NCI-H128 (cell line): ENCODE results near the gene PRKAG2.
"Not testable (repeated sequence)": the region's sequence is repeated elsewhere in the genome, so short reads cannot be mapped to it uniquely, and the experiment has no call there.

Experiments used
- DNase-seq: peaks from one replicate; lab custom pipeline; 2025; ENCODE audit not compliant: unreplicated experiment; lab: John Stamatoyannopoulos, UW

PRKAG2 gene

DNA sequence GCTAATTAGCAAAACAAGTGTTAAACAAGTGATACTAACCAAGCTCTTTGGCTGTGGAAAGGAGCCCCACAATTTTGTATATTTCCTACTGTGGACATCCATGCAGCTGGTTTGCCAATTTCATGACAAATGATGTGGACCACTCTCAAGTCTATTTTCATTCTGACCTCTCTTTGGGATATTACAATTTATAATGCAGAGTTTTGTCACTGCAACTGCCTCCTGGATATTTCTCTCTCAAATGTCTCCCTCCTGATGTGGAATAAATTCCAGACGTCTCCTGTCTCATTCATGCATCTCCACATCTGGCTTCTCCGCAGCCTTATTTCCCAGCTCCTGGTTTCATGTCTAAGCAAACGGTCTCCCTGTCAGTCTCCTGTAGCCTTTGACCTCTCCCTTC, 276.6 kb downstream of the PRKAG2 start:
- DNase-seq = no peak

DNA sequence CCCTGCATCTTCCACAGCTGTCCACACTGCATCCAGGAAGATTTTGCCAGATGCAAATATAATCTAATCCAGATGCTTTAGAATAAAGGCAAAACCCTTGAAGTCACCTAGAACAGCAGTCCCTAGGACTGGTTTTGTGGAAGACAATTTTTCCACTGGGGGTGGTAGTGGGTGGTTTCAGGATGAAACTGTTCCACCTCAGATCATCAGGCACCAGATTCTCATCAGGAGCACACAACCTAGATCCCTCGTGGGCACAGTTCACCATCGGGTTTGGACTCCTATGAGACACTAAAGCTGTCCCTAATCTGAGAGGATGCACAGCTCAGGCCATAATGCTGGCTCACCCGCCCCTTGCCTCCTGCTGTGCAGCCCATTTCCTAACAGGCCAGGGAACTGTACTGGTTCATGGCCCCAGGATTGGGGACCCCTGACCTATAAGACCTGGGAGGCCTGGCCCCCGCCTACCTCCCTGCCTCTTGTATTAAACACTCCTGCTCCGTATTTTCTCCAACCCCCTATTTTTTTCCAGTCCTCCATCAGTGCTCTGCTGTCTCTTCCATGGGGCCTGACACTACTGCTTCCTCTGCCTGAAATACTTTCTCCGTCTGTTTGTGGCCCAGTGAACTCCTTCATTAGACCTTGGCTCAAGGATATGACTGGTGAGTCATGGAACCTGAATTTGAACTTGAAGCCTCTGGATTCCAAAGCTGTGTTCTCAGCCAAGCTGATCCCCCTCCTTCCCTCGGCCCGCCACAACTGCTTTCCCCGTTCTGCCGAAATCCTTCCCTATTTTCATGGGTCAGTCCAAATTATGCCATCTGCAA, 277.3 kb downstream of the PRKAG2 start:
- DNase-seq = no peak

DNA sequence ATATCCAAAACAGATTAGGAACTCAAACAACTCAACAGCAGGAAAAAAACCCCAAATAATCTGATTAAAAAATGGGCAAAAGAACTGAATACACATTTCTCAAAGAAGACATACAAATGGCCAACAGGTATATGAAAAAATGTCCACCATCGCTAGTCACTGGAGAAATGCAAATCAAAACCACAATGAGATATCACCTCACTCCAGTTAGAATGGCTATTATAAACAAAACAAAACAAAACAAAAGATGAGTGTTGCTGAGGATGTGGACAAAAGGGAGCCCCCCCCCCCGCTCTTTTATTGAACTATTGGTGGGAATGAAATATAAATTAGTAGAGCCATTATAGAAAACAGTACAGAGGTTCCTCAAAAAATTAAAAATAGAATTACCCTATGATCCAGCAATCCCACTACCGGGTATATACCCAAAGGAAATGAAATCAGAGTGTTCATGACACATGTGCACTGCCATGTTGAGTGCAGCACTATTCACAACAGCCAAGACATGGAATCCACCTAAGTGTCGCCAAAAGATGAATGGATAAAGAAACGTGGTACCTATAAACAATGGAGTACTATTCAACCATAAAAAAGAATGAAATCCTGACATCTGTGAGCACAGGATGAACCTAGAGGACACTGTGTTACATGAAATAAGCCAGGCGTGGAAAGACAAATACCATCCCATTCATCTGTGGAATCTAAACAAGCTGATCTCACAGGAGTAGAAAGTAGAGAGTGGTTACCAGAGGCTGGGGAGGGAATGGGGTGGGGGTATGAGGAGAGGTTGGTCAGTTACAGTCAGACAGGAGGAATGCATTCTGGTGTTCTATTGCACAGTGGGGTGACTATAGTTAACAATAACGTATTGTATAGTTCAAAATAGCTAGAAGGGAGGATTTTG, 279.1 kb downstream of the PRKAG2 start:
- DNase-seq = no peak

DNA sequence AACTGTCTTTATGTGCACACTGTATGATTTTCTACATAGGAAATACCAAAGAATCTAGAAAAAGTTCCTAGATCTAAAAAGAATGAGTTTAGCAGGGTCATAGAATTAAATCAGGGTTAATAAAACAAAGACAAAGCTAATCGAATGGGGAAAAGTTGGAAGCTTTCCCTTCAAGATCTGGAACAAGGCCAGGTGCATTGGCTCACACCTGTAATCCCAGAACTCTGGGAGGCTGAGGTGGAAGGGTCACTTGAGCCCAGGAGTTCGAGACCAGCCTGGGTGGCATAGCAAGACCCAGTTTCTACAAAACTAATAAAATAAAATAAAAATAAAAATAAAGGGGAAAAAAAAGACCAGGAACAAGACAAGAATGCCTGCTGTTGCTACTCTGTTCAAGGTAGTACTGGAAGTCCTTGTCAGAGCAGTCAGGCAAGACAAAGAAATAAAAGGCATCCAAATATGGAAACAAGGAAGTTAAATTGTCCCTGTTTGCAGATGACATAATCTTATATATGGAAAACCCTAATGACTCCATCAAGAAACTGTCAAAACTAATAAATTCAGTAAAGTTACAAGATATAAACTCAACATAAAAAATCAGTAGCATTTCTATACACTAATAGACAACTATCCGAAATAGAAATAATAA, 281.1 kb downstream of the PRKAG2 start:
- no peak for DNase-seq

DNA sequence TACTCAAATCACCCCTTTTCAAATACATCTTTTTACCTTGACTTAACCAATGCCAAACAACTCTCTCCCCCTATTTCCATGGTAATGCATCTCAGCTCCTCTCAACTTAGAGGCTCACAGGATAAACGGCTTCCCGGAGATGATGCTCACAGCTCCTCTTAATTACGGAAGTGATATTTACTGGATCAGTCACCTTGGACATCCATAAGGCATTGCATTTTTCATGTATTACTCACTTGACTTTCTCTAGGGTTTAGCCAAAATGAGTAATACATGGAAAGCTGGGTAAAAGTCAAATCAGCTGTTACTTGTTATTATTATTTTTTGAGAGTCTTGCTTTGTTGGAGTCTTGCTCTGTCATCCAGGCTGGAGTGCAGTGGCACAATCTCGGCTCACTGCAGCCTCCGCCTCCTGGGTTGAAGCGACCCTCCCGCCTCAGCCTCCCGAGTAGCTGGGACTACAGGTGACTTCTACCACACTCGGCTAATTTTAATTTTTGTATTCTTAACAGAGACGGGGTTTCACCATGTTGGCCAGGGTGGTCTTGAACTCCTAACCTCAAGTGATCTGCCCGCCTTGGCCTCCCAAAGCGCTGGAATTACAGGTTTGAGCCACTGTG, 283.9 kb downstream of the PRKAG2 start:
- no peak for DNase-seq

DNA sequence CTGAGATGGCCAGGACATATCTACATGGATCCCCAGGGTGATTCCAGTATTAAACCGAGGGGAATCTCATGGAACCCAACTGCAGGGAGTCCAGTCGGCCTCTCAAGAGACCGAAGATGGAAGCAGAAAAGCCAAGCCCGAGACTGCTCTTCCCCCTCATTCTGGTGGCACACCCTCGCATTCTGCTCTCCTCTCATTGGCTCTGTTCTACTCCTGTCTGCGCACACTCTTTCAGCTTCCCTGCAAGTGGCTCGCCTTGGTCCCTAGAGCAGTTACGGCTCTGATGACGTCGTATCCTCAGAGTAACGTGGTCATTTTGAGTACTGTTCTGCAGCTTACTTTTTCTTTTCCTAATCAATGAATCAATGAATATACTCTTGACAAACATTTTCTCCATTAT, 284.6 kb downstream of the PRKAG2 start:
- no peak for DNase-seq

DNA sequence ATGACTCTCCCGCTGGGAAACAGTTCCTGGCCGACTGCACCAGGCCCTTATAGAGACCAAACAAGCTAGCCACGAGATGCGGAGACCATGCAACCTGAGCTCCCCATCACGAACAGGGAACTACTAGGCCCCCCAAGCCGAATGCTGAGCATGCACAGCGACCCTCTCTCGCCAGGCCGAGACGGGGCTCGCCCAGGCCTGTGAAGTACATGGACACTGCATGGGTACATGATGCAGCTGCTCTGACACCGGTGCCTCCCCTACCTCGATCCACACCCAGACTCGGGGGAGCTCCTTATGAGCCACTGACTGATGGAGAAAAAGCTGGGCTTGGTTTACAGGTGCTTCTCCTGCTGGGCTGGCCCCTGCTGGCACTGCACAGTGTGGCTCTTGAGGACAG, 285.0 kb downstream of the PRKAG2 start:
- no peak for DNase-seq

DNA sequence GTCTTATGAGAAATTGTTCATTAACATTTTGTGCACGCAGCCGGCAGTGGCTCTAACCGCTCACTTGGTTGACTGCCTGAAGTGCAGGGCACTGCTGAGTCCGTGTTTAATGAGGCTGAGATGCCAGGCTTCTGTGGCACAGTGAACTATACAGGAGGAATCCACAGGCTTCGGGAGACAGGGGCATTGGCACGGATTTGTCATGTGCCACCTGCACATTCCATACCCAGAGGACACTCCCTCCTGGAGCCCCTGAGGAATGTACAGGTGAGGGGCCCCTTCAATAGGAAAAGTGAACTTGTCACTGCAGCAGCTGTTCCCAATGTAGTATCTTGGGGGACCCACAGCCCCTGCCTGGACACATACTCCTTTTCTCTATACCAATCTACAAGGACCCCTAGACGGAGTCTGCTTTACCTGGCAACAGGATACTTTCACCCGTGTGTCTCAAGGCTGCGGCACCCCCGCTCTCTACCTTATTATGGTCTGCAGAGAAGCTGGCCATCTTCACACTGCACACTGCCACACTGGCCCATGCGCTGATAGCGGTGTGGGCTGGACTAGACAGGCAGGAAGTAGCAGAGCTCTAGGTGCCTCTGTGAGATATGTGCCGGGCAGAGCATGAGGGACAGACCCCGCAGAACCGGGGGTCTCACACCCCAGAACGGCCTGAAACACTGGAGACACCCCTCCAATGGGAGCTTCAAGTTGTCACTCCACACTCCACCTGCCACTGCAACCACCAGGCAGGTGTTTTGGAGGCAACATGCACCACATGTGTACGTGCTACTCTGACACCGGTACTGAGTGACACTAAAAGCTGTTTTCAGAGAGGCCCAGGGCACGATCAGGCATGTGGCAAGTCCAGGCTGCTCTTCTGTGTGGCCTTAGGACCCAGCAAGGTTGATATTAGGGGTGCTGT, 285.8 kb downstream of the PRKAG2 start:
- DNase-seq = no peak

DNA sequence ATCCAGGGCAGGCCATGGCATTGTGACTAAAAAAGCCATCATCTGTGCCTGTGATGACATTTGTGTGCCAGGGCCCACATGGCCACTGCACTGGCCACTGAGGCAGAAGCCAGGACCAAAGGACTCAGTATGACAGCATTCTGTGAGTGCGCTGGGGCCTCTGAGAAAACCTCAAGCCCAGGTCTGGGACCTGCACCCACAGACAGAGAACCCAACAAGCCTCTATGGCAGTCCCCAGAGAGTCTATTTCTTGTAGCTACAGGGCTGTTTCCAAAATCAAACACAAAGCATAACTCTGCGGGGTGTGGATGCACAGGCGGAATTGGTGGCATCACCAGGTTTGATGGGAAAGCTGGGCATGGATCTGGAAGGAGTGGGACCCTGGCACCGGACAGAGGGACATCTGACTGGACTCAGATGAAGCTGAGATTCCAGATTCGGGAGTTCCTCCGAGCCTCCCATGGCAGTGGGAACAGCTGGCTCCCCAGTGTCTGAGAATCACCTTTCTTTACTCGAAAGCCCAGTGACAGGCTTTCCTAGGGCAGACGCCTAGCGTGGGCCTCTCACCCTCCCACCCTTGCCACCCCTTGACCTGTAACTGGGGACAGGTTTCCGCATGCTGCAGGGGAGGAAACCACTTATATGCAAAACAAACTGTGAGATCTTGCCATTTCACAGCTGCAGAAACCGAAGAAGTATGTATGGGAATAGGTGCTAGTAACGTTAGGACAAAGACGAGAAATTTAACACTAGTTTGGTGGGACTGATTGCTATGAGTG, 286.7 kb downstream of the PRKAG2 start:
- no peak for DNase-seq

DNA sequence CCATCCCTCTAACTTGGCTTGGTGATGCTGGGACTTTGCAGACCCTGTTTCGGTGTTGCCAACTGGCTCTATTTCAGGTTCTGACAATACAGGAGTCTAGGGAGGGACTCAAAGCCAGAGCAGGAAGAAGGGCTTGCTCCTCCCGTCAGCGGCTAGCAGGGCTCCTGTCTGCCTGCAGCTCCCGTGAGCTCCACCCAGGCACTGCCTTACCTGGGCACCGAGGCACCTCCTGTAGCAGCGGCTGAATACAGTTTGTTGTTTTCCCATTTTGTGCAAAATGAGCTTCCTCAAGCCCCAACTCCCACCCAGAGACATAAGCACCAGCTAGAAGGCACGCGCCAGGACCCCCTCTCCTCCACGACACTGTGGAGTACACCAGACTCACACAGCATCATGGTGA, 287.9 kb downstream of the PRKAG2 start:
- no peak for DNase-seq

DNA sequence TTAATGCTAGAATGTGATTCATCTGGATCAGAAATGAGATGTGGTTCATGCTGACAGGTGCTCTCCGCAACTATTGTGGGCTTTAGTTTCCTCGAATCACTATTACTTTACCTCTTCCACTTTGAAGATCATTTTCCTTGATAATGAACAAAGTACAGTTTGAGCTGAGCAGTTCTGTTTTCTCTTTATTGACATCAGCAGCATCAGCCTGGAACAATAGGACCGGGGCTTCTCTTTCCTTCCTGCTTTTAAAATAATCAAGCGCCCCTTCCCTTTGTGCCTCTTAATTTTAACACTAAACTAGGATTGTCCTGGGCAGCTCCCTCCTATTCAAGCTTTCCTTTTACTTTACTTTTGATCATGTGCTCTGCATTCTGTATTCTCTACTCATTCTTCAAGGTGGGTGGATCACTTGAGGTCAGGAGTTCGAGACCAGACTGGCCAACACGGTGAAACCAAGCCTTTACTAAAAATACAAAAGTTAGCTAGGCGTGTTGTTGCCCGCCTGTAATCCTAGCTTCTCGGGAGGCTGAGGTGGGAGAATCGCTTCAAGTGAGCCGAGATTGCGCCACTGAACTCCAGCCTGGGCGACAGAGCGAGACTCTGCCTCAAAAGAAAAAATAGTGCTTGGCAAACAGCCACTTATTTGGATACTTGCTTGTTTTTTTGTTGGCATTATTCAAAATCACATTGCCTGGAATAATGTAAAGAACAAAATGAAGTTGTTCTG, 290.2 kb downstream of the PRKAG2 start:
- no peak for DNase-seq

DNA sequence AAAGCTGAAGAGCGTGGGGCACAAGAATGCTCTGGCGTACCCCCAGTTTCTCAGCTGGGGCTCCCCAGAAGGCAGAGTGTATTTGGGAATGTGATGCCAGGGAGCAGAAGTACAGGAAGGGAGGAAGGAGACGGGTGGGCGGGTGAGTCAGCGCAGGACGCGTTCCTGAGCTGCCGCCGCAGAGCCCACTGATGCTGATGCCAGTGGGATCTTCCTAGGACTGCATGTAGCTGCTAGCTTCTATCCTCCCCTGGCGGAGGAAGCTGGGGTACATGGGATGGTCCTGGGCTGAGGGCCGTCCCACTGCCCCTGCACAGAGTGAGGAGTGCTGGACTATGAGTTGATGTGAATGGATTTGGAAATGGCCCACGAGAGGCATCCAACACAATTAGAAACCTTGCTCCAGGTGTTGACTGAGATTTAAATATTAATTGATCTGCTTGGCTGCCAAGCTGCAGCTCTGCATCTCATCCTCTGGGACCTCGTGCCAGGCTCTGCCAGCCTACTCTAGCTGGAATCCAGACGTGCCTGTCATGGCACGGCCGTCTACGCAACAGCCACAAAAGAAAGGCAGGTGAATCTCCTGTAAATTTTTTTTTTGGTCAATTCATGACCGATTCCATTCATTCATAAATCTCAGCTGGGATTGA, 291.0 kb downstream of the PRKAG2 start:
- DNase-seq = no peak

DNA sequence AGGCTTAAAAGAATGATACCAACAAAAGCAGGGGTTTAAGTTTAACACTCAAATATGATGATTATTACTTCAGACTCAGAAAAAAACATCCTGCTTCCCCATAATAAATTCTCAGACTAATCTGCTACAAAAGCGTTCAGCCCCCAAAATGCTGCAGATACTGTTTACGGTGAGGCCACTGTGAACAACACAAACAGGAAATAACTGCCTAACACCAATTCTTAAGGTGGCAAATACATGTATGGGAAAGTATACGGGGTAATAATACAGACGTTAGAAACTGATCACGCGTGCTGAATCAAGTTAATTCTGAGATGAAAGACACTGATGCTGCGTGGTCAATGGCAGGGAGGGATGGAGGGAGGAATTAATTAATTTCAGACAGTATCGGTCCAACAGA, 295.2 kb downstream of the PRKAG2 start:
- DNase-seq = no peak

DNA sequence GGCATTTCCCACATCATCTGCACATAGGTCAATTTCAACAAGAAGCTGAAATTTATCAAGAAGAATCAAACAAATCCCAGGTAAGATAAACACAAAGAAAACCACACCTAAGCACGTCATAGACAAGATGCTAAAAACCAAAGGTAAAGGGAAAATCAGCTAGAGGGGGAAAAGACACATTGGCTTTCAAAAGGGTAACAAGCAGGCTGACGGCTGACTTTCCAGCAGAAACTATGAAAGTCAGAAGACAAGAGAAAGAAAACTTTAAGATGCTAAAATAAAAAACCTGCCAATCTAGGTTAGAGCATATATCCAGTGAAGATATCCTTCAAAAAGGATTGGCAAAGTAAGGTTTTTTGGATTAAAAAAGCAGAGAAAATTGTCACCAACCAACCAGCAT, 297.3 kb downstream of the PRKAG2 start:
- no peak for DNase-seq

DNA sequence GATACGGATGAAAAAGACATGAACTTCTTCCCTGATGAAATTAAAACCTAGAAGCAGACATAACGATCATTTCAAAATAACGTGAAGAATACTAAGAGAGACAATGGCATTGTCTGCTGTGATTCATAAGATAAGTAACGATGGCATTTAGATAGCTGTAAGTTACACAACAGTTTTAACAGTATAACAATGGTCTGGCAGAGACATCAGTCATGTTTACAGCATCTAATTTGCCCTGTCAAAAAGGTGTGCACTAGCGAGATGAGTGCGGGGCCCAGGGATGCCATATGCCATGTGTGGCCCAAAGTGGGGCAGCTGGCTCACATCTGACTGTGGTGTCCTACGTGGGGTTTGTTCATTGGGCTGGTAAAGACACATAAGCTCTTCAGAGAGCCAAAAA, 301.5 kb downstream of the PRKAG2 start:
- DNase-seq = no peak

DNA sequence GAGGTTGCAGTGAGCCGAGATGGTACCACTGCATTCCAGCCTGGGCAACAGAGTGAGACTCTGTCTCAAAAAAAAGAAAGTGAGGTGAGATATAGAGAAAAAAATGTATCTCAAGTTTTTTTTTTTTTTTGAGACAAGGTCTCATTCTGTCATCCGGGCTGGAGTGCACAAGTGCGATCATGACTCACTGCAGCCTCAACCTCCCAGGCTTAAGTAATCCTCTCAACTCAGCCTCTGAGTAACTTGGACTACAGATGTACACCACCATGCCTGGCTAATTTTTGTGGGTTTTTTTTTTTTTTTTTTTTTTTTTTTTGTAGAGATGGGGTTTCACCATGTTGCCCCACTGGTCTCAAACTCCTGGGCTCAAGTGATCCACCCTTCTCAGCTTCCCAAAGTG, 303.9 kb downstream of the PRKAG2 start:
- DNase-seq = not testable (repeated sequence)

DNA sequence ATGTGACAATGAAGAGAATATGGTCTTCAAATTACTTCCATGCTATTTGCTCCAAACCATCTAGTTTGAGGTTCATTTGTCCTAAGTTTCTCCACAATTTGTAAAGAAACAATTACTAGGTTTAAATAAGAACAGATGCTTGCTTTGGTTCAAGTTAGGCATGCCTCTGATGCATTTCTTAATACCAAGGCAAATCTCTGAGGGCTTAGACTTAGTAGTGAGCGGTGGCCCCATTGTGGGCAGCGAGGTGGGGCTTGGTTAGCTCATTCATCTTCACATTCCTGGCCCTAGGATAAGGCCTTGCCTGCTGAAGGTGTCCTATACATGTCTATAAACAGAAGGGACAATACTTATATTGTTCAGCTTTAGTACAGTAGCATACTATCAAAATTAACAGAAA, 304.8 kb downstream of the PRKAG2 start:
- DNase-seq = no peak

DNA sequence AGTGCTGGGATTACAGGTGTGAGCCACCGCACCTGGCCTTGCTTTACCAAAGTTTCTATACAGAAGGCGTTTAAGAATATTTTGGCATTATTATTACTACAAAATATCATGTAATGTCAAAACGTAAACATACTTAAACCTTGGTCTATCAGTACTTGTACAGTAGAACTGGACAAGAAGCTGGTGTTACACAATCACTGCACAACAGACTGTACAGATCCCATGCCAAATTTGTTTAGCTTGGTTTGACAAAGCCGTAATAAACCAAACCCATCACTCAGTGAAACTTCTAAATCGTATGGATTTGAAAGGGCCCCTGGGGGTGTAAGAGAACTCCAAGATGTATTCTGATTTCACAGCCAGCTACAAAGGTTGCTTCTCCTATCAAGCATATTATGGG, 305.4 kb downstream of the PRKAG2 start:
- DNase-seq = no peak
